H1 (cell line): Measurements from ENCODE around the gene ZNF281. TPM values are rescaled to one million over a fixed set of nuclear protein-coding genes. Genes with fewer than 3 reads are reported as not detected.

Experiments used
- CHD7 ChIP-seq: fragments of 300-600 bp; sonication (generic); IDR thresholded peaks from 2 replicates; pipeline ENCODE4 v1.7.1; 2012; ENCODE audit warnings: low read length, moderate library complexity, mild to moderate bottlenecking, inconsistent platforms; ENCODE audit not compliant: insufficient replicate concordance
- SP1 ChIP-seq: IDR thresholded peaks from 2 replicates; pipeline ENCODE4 v1.6.1; 2011; ENCODE audit warnings: low read depth, low read length
- polyA plus RNA-seq, 7 experiments: library from polyadenylated mRNA; depleted of rRNA in 3 of 7; stranded (reverse) in 5 of 7; unstranded in 2 of 7; fragments of >200 nt in 5 of 7; fragments of 200-250 nt in 2 of 7; gene quantifications; 1 replicate in 5 of 7; 2 replicates in 1 of 7; 4 replicates in 1 of 7; pipeline versions ENCODE4 v1.2.1 to v1.2.3, GENCODE V29; 2011 to 2013; ENCODE audit warnings: missing spikeins in 2 of 7, mixed read lengths in 2 of 7
- total RNA-seq: library from RNA; stranded (reverse); fragmentation: NEBNext Ultra II Directional; extraction: Animal tissue kit (Norgen Biotek cat#: 25700); gene quantifications from 2 replicates; pipeline ENCODE4 v1.2.1, GENCODE V29; 2021

Gene ZNF281
- total and polyA plus RNA-seq, 2 of the 8 experiments (the other 6 are each of a cell fraction or from before 2014, with no cell fraction given): 19.5 to 61.4 TPM

DNA sequence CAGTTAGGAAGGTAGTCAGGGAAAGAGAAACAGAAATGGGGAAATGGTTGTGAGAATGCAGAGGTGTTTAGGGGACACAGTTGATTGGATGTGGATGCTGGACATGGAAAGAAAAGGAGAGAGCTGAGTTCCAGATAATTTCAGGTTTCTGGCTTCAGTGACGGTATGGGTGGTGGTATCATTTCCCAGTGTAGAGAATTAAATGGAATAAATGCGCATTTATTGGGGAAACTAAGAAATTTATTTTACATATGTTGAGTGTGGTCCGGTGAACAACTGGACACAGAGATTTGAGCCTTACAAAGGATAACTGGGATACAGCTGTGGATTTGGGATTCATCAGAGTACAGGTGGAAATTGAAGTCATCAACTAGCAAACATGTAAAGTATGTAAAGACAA lies 12.4 kb upstream of the ZNF281 start (continued):
- TF ChIP-seq CHD7 (no peak), SP1 (no peak)
- TF ChIP-seq, all 59 proteins: peak for 0
